ENCODE data around the gene DDR2.

Gene DDR2

GRCh38 chr1:162708286-162708685, 76.0 kb downstream of the DDR2 start:
- H3K36me3 Mint-ChIP-seq (ENCODE audit: low read depth): no peaks in the 10 kb centered on the region
- H3K4me3 Mint-ChIP-seq: no peak overlapping the region
- H3K9me3 Mint-ChIP-seq: no peaks in the 10 kb centered on the region
- H3K4me1 Mint-ChIP-seq (ENCODE audit: low read depth): no peaks in the 10 kb centered on the region
- DNase-seq: no peak
- no peaks in the 10 kb centered on the region for H3K27me3 Mint-ChIP-seq
- H3K27ac Mint-ChIP-seq: no peak overlapping the region

GRCh38 chr1:162709132-162709860, 77.0 kb downstream of the DDR2 start:
- Mint-ChIP-seq H3K27ac (no peak overlapping the region), H3K27me3 (no peaks in the 10 kb centered on the region), H3K4me3 (no peak overlapping the region), H3K36me3 (ENCODE audit: low read depth) (no peaks in the 10 kb centered on the region), H3K9me3 (no peaks in the 10 kb centered on the region), H3K4me1 (ENCODE audit: low read depth) (no peaks in the 10 kb centered on the region)
- DNase-seq: no peak

- no peaks in the 10 kb centered on the region for H3K9me3 Mint-ChIP-seq
- H3K27ac Mint-ChIP-seq: no peak overlapping the region
- no peaks in the 10 kb centered on the region for H3K4me1 Mint-ChIP-seq (ENCODE audit: low read depth)
- H3K4me3 Mint-ChIP-seq: no peak overlapping the region
- H3K27me3 Mint-ChIP-seq: no peaks in the 10 kb centered on the region
- no peak for DNase-seq
- no peaks in the 10 kb centered on the region for H3K36me3 Mint-ChIP-seq (ENCODE audit: low read depth)
These were observed 77.6 kb downstream of the DDR2 start for GRCh38 chr1:162709870-162710269.

GRCh38 chr1:162710345-162710744, 78.1 kb downstream of the DDR2 start:
- H3K9me3 Mint-ChIP-seq: no peaks in the 10 kb centered on the region

GRCh38 chr1:162710780-162711465, 78.7 kb downstream of the DDR2 start:
- Mint-ChIP-seq H3K9me3 (no peaks in the 10 kb centered on the region), H3K27ac (no peak overlapping the region), H3K4me3 (no peak overlapping the region), H3K36me3 (ENCODE audit: low read depth) (no peaks in the 10 kb centered on the region), H3K4me1 (ENCODE audit: low read depth) (no peaks in the 10 kb centered on the region), H3K27me3 (no peaks in the 10 kb centered on the region)
- DNase-seq: no peak

More at GRCh38 chr1:162710345-162710744, 78.1 kb downstream of the DDR2 start:
- Mint-ChIP-seq H3K27ac (no peak overlapping the region), H3K36me3 (ENCODE audit: low read depth) (no peaks in the 10 kb centered on the region), H3K4me1 (ENCODE audit: low read depth) (no peaks in the 10 kb centered on the region), H3K4me3 (no peak overlapping the region), H3K27me3 (no peaks in the 10 kb centered on the region)
- DNase-seq: no peak

GRCh38 chr1:162712317-162713029, 80.2 kb downstream of the DDR2 start:
- Mint-ChIP-seq H3K27me3 (no peaks in the 10 kb centered on the region), H3K36me3 (ENCODE audit: low read depth) (no peaks in the 10 kb centered on the region), H3K4me3 (no peak overlapping the region), H3K9me3 (no peaks in the 10 kb centered on the region), H3K27ac (no peak overlapping the region), H3K4me1 (ENCODE audit: low read depth) (peaks cover under 1% of the 10 kb centered on the region)
- no peak for DNase-seq

GRCh38 chr1:162716123-162716522, 83.9 kb downstream of the DDR2 start:
- no peak for DNase-seq
- Mint-ChIP-seq H3K36me3 (ENCODE audit: low read depth) (no peaks in the 10 kb centered on the region), H3K27ac (no peak overlapping the region), H3K27me3 (peaks cover 2% of the 10 kb centered on the region), H3K9me3 (no peaks in the 10 kb centered on the region), H3K4me1 (ENCODE audit: low read depth) (peaks cover 4% of the 10 kb centered on the region), H3K4me3 (no peak overlapping the region)

- H3K4me1 Mint-ChIP-seq (ENCODE audit: low read depth): peaks cover 4% of the 10 kb centered on the region
- no peaks in the 10 kb centered on the region for H3K9me3 Mint-ChIP-seq
- peaks cover 2% of the 10 kb centered on the region for H3K27me3 Mint-ChIP-seq
- no peak overlapping the region for H3K27ac Mint-ChIP-seq
- no peak overlapping the region for H3K4me3 Mint-ChIP-seq
- no peak for DNase-seq
- no peaks in the 10 kb centered on the region for H3K36me3 Mint-ChIP-seq (ENCODE audit: low read depth)
These were observed 84.3 kb downstream of the DDR2 start for GRCh38 chr1:162716552-162716951.

GRCh38 chr1:162717548-162718184, 85.4 kb downstream of the DDR2 start:
- Mint-ChIP-seq H3K9me3 (no peaks in the 10 kb centered on the region), H3K27ac (no peak overlapping the region), H3K4me3 (no peak overlapping the region), H3K36me3 (ENCODE audit: low read depth) (no peaks in the 10 kb centered on the region), H3K4me1 (ENCODE audit: low read depth) (peaks cover 4% of the 10 kb centered on the region), H3K27me3 (peaks cover 2% of the 10 kb centered on the region)
- no peak for DNase-seq

- no peak for DNase-seq
- H3K9me3 Mint-ChIP-seq: no peaks in the 10 kb centered on the region
- H3K4me1 Mint-ChIP-seq (ENCODE audit: low read depth): peaks cover 4% of the 10 kb centered on the region
- no peak overlapping the region for H3K4me3 Mint-ChIP-seq
- H3K36me3 Mint-ChIP-seq (ENCODE audit: low read depth): no peaks in the 10 kb centered on the region
- peaks cover 2% of the 10 kb centered on the region for H3K27me3 Mint-ChIP-seq
- H3K27ac Mint-ChIP-seq: no peak overlapping the region
These were observed 87.4 kb downstream of the DDR2 start for GRCh38 chr1:162719678-162720077.

- H3K27ac Mint-ChIP-seq: no peak overlapping the region
- no peak for DNase-seq
- no peaks in the 10 kb centered on the region for H3K9me3 Mint-ChIP-seq
- peaks cover 4% of the 10 kb centered on the region for H3K4me1 Mint-ChIP-seq (ENCODE audit: low read depth)
- peaks cover 2% of the 10 kb centered on the region for H3K27me3 Mint-ChIP-seq
- no peak overlapping the region for H3K4me3 Mint-ChIP-seq
- no peaks in the 10 kb centered on the region for H3K36me3 Mint-ChIP-seq (ENCODE audit: low read depth)
These were observed 88.7 kb downstream of the DDR2 start for GRCh38 chr1:162720996-162721395.

- H3K27me3 Mint-ChIP-seq: peaks cover 2% of the 10 kb centered on the region
- no peak overlapping the region for H3K4me3 Mint-ChIP-seq
- H3K27ac Mint-ChIP-seq: no peak overlapping the region
- peaks cover 4% of the 10 kb centered on the region for H3K4me1 Mint-ChIP-seq (ENCODE audit: low read depth)
- H3K36me3 Mint-ChIP-seq (ENCODE audit: low read depth): no peaks in the 10 kb centered on the region
- no peaks in the 10 kb centered on the region for H3K9me3 Mint-ChIP-seq
- DNase-seq: no peak
These were observed 89.2 kb downstream of the DDR2 start for GRCh38 chr1:162721471-162721870.

- Mint-ChIP-seq H3K9me3 (no peaks in the 10 kb centered on the region), H3K4me1 (ENCODE audit: low read depth) (peaks cover 4% of the 10 kb centered on the region), H3K36me3 (ENCODE audit: low read depth) (no peaks in the 10 kb centered on the region), H3K4me3 (no peak overlapping the region), H3K27me3 (peaks cover 2% of the 10 kb centered on the region), H3K27ac (no peak overlapping the region)
- no peak for DNase-seq
These were observed 89.8 kb downstream of the DDR2 start for GRCh38 chr1:162722036-162722435.

- Mint-ChIP-seq H3K27ac (no peak overlapping the region), H3K4me1 (ENCODE audit: low read depth) (no peaks in the 10 kb centered on the region), H3K4me3 (no peak overlapping the region), H3K9me3 (no peaks in the 10 kb centered on the region), H3K27me3 (no peaks in the 10 kb centered on the region), H3K36me3 (ENCODE audit: low read depth) (no peaks in the 10 kb centered on the region)
- no peak for DNase-seq
These were observed 92.4 kb downstream of the DDR2 start for GRCh38 chr1:162724583-162725120.

All from activated T-cell treated with anti-CD3 and anti-CD28 coated beads, Interleukin-2, amount 50 U/mL, for 24 hours (primary cell).